ENCODE measurements around the gene RYR2. TPM values are rescaled to one million over a fixed set of nuclear protein-coding genes. Genes with fewer than 3 reads are reported as not detected.

Gene RYR2
- total and polyA plus RNA-seq, 9 of the 15 experiments (the other 6 are each of a cell fraction or from before 2014, with no cell fraction given) = 0.03 to 0.42 (median 0.14) TPM

- TF ChIP-seq RBM22 (IDR thresholded peaks at IDR 0.05; ENCODE audit: low read depth, low read length, poor library complexity, severe bottlenecking) (no peak), CREBBP (IDR thresholded peaks at IDR 0.05; ENCODE audit: low read depth, low read length) (no peak), ATF7 (IDR thresholded peaks at IDR 0.05) (no peak), MYNN (IDR thresholded peaks at IDR 0.05) (no peak), MYNN (CRISPR knock-in tag; IDR thresholded peaks at IDR 0.05) (no peak), ZNF77 (CRISPR knock-in tag; IDR thresholded peaks at IDR 0.05) (no peak), POLR2AphosphoS2 (IDR thresholded peaks at IDR 0.05; ENCODE audit: low read length) (no peak), NFIX (CRISPR knock-in tag; IDR thresholded peaks at IDR 0.05; ENCODE audit: low read depth) (no peak), RHOXF2B (CRISPR knock-in tag; conservative IDR thresholded peaks at IDR 0.05) (no peak)
Observed at GRCh38 chr1:237279629-237280028, 237.6 kb downstream of the RYR2 start (continued).

GRCh38 chr1:237281481-237281880 is 239.5 kb downstream of the RYR2 start:
- Histone ChIP-seq H4K20me1 (replicated peaks; ENCODE audit: control insufficient read depth, insufficient read depth, low read length) (no peaks in the 10 kb centered on the region), H3K27me3 (ENCODE audit: control insufficient read depth in 2 of 2, insufficient read depth in 2 of 2, low read length in 2 of 2) (no peaks in the 10 kb centered on the region), H3K36me3 (ENCODE audit: control insufficient read depth, insufficient read depth, low read length) (no peaks in the 10 kb centered on the region), H3K79me2 (ENCODE audit: control insufficient read depth, insufficient read depth, low read length) (no peaks in the 10 kb centered on the region), H3K9me1 (ENCODE audit: control insufficient read depth, insufficient read depth, low read length) (no peaks in the 10 kb centered on the region), H3K9ac (ENCODE audit: insufficient read depth in 1 of 2, low read depth in 2 of 2, low read length in 2 of 2) (no peak overlapping the region), H2AFZ (ENCODE audit: low read depth, low read length) (no peak overlapping the region), H3K9me3 (replicated peaks; ENCODE audit: control insufficient read depth, insufficient read depth, low read depth, low read length) (no peaks in the 10 kb centered on the region), H3K4me3 (no peak overlapping the region), H3K4me1 (replicated peaks in 1 of 2; ENCODE audit: control insufficient read depth in 2 of 2, insufficient read depth in 2 of 2, low read length in 2 of 2) (no peaks in the 10 kb centered on the region), H3K4me2 (ENCODE audit: insufficient read depth, low read length) (no peak overlapping the region), H3K27ac (ENCODE audit: extremely low read depth, low read depth, low read length) (no peak overlapping the region)
- no peak for FAIRE-seq
- WGBS (ENCODE audit: insufficient coverage, low coverage, missing lambda C conversion rate) = 0% methylated on average over 2 of the region's 2 CpGs
- ATAC-seq = no peak
- POLR2A ChIA-PET = interaction anchor here (0.8 kb wide), 1 partner anchor 8 kb away, joined by 3 read pairs; no protein-coding TSS in a partner anchor
- in situ Hi-C loops (cut with MboI) (no loop called here), intact Hi-C loops (cut with micrococcal nuclease) (no loop called here)
- CTCF ChIA-PET (ENCODE audit: low intra/inter-chr PET ratio) = no interaction called here
- no TSS peak for BruUV-seq (replicated peaks)
- no peak for DNase-seq (ENCODE audit: extremely low read depth in 1 of 4, low spot score in 3 of 4)
- TF ChIP-seq CHD7 (IDR thresholded peaks at IDR 0.05; ENCODE audit: low read depth, low read length) = no peak
- no peak for TF ChIP-seq PHF21A (IDR thresholded peaks at IDR 0.05; ENCODE audit: borderline replicate concordance, low read depth)
- no peak for TF ChIP-seq POLR2B (IDR thresholded peaks at IDR 0.05; ENCODE audit: low read depth, partially characterized antibody)
